ENCODE measurements around the gene TPH2. TPM values are rescaled to one million over a fixed set of nuclear protein-coding genes. Genes with fewer than 3 reads are reported as not detected.

The TPH2 gene
- total RNA-seq, 1 experiment from 2014 or later = 0.66 TPM

DNA sequence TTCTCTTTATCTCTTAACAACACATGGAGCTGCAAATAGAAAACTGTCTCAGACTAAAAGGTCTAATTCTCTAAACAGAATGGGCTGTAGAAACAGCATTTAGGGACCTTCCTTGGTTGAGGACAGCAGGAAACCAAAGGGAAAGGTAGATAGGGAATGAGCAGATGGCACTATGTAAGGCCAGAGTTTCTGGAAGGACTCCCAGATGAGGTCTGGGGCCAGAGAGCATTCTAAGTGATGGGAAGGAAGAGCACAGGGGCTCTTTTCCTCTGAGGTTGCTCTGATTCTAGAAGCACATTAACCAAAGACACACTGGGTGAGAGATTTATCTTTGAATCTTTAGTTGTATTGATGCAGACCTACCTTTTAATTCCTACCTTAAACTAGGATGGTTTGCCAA, 79.4 kb downstream of the TPH2 start:
- Histone ChIP-seq H3K14ac (ENCODE audit: insufficient read depth, low read length) (no peak overlapping the region), H4K8ac (replicated peaks; ENCODE audit: insufficient read length, low read depth, low read length) (no peak overlapping the region), H2BK5ac (ENCODE audit: insufficient read length, low read length) (no peak overlapping the region), H3K56ac (ENCODE audit: insufficient read length, low read depth, low read length) (no peak overlapping the region), H2BK12ac (ENCODE audit: insufficient read length, low read depth, low read length) (no peak overlapping the region), H4K20me1 (ENCODE audit: control insufficient read depth, insufficient read depth, insufficient read length) (no peaks in the 10 kb centered on the region), H2AFZ (ENCODE audit: low read length) (no peak overlapping the region), H2BK20ac (ENCODE audit: low read depth, low read length, poor library complexity, severe bottlenecking) (no peak overlapping the region), H3K4me1 (ENCODE audit: insufficient read depth, low read length) (no peaks in the 10 kb centered on the region), H2BK15ac (ENCODE audit: low read depth, low read length) (no peak overlapping the region), H3K4me2 (ENCODE audit: insufficient read depth, insufficient read length, low read length) (no peak overlapping the region), H3K23ac (ENCODE audit: insufficient read length, low read depth, low read length) (no peak overlapping the region), H3K79me2 (ENCODE audit: insufficient read depth, low read length) (no peaks in the 10 kb centered on the region), H3K27ac (ENCODE audit: insufficient read length, low read depth, low read length) (no peak overlapping the region), H3K4ac (ENCODE audit: low read depth, low read length) (no peak overlapping the region), H3K18ac (ENCODE audit: insufficient read length, low read depth, low read length) (no peak overlapping the region), H3K9me3 (ENCODE audit: control insufficient read depth, low read depth, low read length) (no peaks in the 10 kb centered on the region), H4K5ac (ENCODE audit: insufficient read length, low read depth, low read length) (no peak overlapping the region), H4K91ac (ENCODE audit: insufficient read length, low read depth, low read length) (no peak overlapping the region), H3K23me2 (ENCODE audit: insufficient read length, low read depth, low read length, poor library complexity, severe bottlenecking) (no peaks in the 10 kb centered on the region), H2AK5ac (ENCODE audit: insufficient read length, low read length) (no peak overlapping the region), H3K27me3 (ENCODE audit: insufficient read depth, low read length) (no peaks in the 10 kb centered on the region), H2BK120ac (ENCODE audit: low read depth, low read length, poor library complexity, severe bottlenecking) (no peak overlapping the region), H3K79me1 (ENCODE audit: insufficient read depth, low read depth, low read length, poor library complexity, severe bottlenecking) (no peaks in the 10 kb centered on the region), H3K9ac (ENCODE audit: extremely low read depth, insufficient read length, low read length) (no peak overlapping the region), H3T11ph (ENCODE audit: low read length) (no peak overlapping the region)
- TF ChIP-seq, protein P1, sequence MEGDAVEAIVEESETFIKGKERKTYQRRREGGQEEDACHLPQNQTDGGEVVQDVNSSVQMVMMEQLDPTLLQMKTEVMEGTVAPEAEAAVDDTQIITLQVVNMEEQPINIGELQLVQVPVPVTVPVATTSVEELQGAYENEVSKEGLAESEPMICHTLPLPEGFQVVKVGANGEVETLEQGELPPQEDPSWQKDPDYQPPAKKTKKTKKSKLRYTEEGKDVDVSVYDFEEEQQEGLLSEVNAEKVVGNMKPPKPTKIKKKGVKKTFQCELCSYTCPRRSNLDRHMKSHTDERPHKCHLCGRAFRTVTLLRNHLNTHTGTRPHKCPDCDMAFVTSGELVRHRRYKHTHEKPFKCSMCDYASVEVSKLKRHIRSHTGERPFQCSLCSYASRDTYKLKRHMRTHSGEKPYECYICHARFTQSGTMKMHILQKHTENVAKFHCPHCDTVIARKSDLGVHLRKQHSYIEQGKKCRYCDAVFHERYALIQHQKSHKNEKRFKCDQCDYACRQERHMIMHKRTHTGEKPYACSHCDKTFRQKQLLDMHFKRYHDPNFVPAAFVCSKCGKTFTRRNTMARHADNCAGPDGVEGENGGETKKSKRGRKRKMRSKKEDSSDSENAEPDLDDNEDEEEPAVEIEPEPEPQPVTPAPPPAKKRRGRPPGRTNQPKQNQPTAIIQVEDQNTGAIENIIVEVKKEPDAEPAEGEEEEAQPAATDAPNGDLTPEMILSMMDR (conservative IDR thresholded peaks at IDR 0.05) = no peak
- Mint-ChIP-seq H3K4me1 (peaks cover 0 to 5% of the 10 kb centered on the region in 2 experiments; a peak in 1 of 4 replicates), H3K27ac (no peak overlapping the region), H3K27me3 (ENCODE audit: low read depth) (no peaks in the 10 kb centered on the region), H3K36me3 (ENCODE audit: insufficient read depth in 1 of 3, low read depth in 3 of 3) (no peaks in the 10 kb centered on the region), H3K4me3 (no peak overlapping the region), H3K9me3 (no peaks in the 10 kb centered on the region)
- DNase-seq = no peak

Measured in H9 (cell line).